Endothelial cell of umbilical vein (primary cell): ENCODE results near the gene C9.

Experiments
- CTCF ChIP-seq, 2 donors: IDR thresholded peaks; 1 replicate in 1 of 2; 2 replicates in 1 of 2; pipeline ENCODE4 v1.5.1; 2011; ENCODE audit warnings: low read length in 2 of 2, mild to moderate bottlenecking in 2 of 2, moderate library complexity in 2 of 2, control low read depth in 1 of 2, inconsistent platforms in 1 of 2, low read depth in 1 of 2; ENCODE audit not compliant: insufficient read depth in 1 of 2; ENCODE audit errors: extremely low read depth in 1 of 2
- EZH2 ChIP-seq: IDR thresholded peaks from 2 replicates; pipeline ENCODE4 v1.6.1; 2012; ENCODE audit warnings: borderline replicate concordance, low read depth, mild to moderate bottlenecking, moderate library complexity, low read length, inconsistent platforms; ENCODE audit not compliant: severe bottlenecking
- POLR2A ChIP-seq: IDR thresholded peaks from 2 replicates; pipeline ENCODE4 v1.6.1; 2012; ENCODE audit warnings: low read depth, mild to moderate bottlenecking, control low read depth, low read length
- POLR2AphosphoS5 ChIP-seq: IDR thresholded peaks from 2 replicates; pipeline ENCODE4 v1.6.1; 2012; ENCODE audit warnings: low read depth, mild to moderate bottlenecking, control low read depth, low read length, moderate library complexity; ENCODE audit not compliant: insufficient read depth

DNA sequence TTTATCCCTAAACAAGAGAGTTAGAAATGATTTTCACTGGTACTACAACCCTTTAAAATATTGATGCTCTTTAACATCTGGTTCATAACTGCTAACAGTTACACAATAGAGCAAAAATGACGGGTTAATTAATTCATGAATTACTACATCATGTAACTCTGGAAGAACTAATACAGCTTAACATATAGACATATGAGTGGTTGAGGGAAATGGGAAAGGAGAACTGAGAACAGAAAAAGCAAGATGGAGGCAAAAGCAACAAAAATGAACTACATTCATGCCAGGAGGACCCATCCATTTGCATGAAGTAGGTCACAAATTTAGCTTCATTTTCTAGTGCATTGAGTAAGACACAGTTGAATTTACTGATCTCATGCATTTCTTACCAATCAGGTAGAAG, 61.8 kb downstream of the C9 start:
- no peak for TF ChIP-seq POLR2A
- no peak for TF ChIP-seq CTCF (IDR thresholded peaks at IDR 0.05; ENCODE audit: extremely low read depth in 1 of 2, insufficient read depth in 1 of 2, low read depth in 1 of 2, low read length in 2 of 2)
- TF ChIP-seq EZH2 = no peak
- no peak for TF ChIP-seq POLR2AphosphoS5
